Omental fat pad (tissue), 4 donors: ENCODE results near the gene YAP1. TPM values are rescaled to one million over a fixed set of nuclear protein-coding genes. Genes with fewer than 3 reads are reported as not detected.
A peak's percentile ranks its signal among the peaks of the same experiment; 100 is the strongest.

ENCODE experiments used
- ATAC-seq: fragments of 150-250 bp; one replicate; pipeline ENCODE4 v1.9.1; 2016; ENCODE audit warnings: mild to moderate bottlenecking, moderate library complexity; ENCODE audit not compliant: low FRiP score
- DNase-seq: peaks from one replicate; pipeline ENCODE4 v3.0.0-alpha.2; 2019; ENCODE audit warnings: low spot score
- CTCF ChIP-seq, 3 donors: fragments of 450-650 bp; IDR thresholded peaks; one replicate each; pipeline ENCODE4 v1.5.1; 2016 to 2017; ENCODE audit warnings: antibody characterized with exemption in 3 of 3, mild to moderate bottlenecking in 3 of 3, moderate library complexity in 2 of 3
- total RNA-seq, 4 donors: library from RNA; depleted of rRNA; stranded (reverse); fragments of >200 nt; gene quantifications; one replicate each; pipeline ENCODE4 v1.1.0, GENCODE V29; 2016

Gene YAP1
- total RNA-seq, 4 donors from 2014 or later, result 102 to 152 (median 130) TPM

- DNase-seq (no peak), ATAC-seq (no peak)
- TF ChIP-seq CTCF (IDR thresholded peaks at IDR 0.05), result no peak
Observed at GRCh38 chr11:102269927-102270326, 159.7 kb downstream of the YAP1 start.

GRCh38 chr11:102272047-102272824, 162.0 kb downstream of the YAP1 start:
- DNase-seq (no peak), ATAC-seq (no peak)
- TF ChIP-seq CTCF (IDR thresholded peaks at IDR 0.05), result no peak

- TF ChIP-seq CTCF (IDR thresholded peaks at IDR 0.05), result no peak
Observed at GRCh38 chr11:102274628-102275027, 164.4 kb downstream of the YAP1 start.

GRCh38 chr11:102276362-102276761, 166.1 kb downstream of the YAP1 start:
- ATAC-seq, result no peak
- no peak for DNase-seq
- TF ChIP-seq CTCF (IDR thresholded peaks at IDR 0.05), result no peak

More at GRCh38 chr11:102274628-102275027, 164.4 kb downstream of the YAP1 start:
- DNase-seq (no peak), ATAC-seq (no peak)

- ATAC-seq (no peak), DNase-seq (no peak)
- TF ChIP-seq CTCF (IDR thresholded peaks at IDR 0.05), result no peak
Observed at GRCh38 chr11:102276783-102277182, 166.5 kb downstream of the YAP1 start.

- peak; percentile 48 for ATAC-seq
- no peak for TF ChIP-seq CTCF (IDR thresholded peaks at IDR 0.05)
- no peak for DNase-seq
Observed at GRCh38 chr11:102279641-102280170, 169.5 kb downstream of the YAP1 start.
